GM12874 (cell line): ENCODE measurements around the gene OXA1L.

Source experiments
- TF ChIP-seq, protein P1 (sequence below): IDR thresholded peaks from 2 replicates; pipeline ENCODE4 v1.5.1; 2011; ENCODE audit warnings: low read depth, mild to moderate bottlenecking, control low read depth, low read length, moderate library complexity; ENCODE audit not compliant: insufficient read depth

The OXA1L gene

DNA sequence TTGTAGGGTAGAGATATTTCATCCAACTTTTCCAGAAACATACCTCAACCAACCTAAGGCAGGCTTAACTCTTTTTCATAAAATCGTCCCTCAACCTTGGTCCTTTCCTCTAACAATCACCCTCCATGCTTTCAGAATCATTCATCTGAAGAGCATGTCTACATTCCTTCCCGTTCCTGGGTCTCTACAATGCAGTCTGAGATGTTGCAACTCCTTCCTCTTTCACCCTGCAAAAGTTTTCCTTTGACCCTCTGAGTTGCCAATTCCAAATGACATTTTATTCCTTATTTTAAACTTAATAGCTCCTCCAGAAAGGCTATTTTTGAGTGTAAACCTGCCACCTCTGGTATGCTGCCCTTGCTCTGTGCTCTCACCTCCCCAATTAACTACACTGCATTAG is 32.0 kb downstream of the OXA1L start:
- TF ChIP-seq, protein P1, sequence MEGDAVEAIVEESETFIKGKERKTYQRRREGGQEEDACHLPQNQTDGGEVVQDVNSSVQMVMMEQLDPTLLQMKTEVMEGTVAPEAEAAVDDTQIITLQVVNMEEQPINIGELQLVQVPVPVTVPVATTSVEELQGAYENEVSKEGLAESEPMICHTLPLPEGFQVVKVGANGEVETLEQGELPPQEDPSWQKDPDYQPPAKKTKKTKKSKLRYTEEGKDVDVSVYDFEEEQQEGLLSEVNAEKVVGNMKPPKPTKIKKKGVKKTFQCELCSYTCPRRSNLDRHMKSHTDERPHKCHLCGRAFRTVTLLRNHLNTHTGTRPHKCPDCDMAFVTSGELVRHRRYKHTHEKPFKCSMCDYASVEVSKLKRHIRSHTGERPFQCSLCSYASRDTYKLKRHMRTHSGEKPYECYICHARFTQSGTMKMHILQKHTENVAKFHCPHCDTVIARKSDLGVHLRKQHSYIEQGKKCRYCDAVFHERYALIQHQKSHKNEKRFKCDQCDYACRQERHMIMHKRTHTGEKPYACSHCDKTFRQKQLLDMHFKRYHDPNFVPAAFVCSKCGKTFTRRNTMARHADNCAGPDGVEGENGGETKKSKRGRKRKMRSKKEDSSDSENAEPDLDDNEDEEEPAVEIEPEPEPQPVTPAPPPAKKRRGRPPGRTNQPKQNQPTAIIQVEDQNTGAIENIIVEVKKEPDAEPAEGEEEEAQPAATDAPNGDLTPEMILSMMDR: no peak

DNA sequence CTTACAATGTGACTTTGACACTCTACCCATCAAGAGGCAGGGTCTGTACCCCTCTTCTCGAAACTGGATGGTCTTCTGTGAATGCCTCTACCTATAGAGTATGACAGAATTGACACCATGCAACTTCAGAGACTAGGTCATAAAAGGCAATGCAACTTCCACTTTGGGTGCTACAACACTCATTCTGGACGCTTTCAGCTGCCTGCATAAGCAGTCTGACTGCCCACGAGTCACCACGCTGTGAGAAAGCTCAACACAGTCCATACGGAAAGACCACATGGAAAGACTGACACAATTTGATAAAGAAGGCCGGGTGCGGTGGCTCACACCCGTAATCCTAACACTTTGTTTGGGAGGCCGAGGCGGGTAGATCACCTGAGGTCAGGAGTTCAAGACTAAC is 33.9 kb downstream of the OXA1L start:
- TF ChIP-seq, protein P1: no peak

DNA sequence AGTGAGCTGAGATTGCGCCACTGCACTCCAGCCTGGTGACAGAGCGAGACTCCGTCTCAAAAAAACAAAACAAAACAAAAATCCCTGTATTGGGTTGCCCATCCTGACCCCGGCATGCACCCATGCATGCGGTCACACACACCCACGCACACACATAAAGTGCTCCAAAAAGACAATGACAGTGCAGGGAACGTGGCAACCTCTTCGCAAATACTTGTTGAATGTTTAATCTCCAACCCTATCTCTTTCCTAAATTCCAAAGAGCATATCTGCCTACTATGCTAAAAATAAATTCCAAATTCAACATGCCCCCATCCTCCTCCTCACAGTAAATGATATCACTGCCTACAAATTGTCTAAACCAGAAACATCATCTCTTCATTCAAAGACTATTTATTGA is 35.2 kb downstream of the OXA1L start:
- TF ChIP-seq, protein P1: no peak

- TF ChIP-seq, protein P1: no peak
These were observed 36.6 kb downstream of the OXA1L start for GRCh38 chr14:22802860-22803686.

GRCh38 chr14:22803687-22803974 is 37.1 kb downstream of the OXA1L start:
- TF ChIP-seq, protein P1: no peak

DNA sequence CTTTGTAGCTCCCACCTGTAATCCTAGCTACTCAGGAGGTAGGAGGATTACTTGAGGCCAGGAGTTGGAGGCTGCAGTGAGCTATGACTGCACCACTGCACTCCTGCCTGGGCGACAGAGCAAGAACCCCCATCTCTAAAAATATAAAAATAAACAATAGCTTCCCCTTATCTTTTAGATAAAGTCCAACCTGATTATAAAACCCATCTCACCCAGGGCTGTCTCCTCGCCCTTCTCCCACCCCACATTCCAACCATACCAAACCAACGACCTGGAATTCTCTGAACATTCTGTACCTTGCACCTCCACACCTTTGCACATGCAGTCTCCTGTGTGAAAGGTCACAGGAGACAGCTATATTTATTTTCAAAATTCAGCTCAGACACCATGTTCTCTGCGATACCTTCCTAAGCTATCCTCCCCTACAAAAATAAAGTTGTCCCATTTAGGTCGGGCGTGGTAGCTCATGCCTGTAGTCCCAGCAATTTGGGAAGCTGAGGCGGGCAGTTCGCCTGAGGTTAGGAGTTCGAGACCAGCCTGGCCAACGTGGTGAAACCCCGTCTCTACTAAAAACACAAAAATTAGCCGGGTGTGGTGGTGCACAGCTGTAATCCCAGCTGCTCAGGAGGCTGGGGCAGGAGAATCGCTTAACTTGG is 41.1 kb downstream of the OXA1L start:
- TF ChIP-seq, protein P1: no peak

- TF ChIP-seq, protein P1: no peak
These were observed 42.1 kb downstream of the OXA1L start for GRCh38 chr14:22808388-22809209.
